Spinal cord (tissue), 10 donors: ENCODE measurements around the gene TMEM267. TPM values are rescaled to one million over a fixed set of nuclear protein-coding genes. Genes with fewer than 3 reads are reported as not detected.
"Not testable (repeated sequence)": the region's sequence is repeated elsewhere in the genome, so short reads cannot be mapped to it uniquely, and the experiment has no call there.

Experiments
- DNase-seq, 6 donors: peaks; one replicate each; pipeline versions ENCODE4 v3.0.0 to v3.0.0-alpha.2; 2013 to 2015; ENCODE audit warnings: low spot score in 6 of 6, low read depth in 4 of 6
- H3K27ac ChIP-seq: one replicate; pipeline ENCODE4 v1.5.1; 2013; ENCODE audit warnings: low read depth, low read length, control low read depth
- H3K27me3 ChIP-seq: one replicate; pipeline ENCODE4 v1.6.1; 2013; ENCODE audit warnings: low read length; ENCODE audit not compliant: control insufficient read depth, insufficient read depth
- H3K36me3 ChIP-seq: one replicate; pipeline ENCODE4 v1.6.1; 2013; ENCODE audit warnings: low read length; ENCODE audit not compliant: control insufficient read depth, insufficient read depth
- H3K4me1 ChIP-seq: one replicate; pipeline ENCODE4 v1.6.1; 2013; ENCODE audit warnings: low read length; ENCODE audit not compliant: control insufficient read depth, insufficient read depth
- H3K4me3 ChIP-seq: one replicate; pipeline ENCODE4 v1.5.1; 2013; ENCODE audit warnings: low read depth, low read length, control low read depth
- H3K9me3 ChIP-seq: one replicate; pipeline ENCODE4 v1.6.1; 2013; ENCODE audit warnings: low read length; ENCODE audit not compliant: control insufficient read depth, insufficient read depth
- WGBS: methylation state at CpG from one replicate; pipeline ENCODE4 v1.1.5; 2013; ENCODE audit warnings: missing lambda C conversion rate; ENCODE audit not compliant: insufficient coverage; 5-methylcytosine and 5-hydroxymethylcytosine counted together
- polyA plus RNA-seq, 2 donors: library from polyadenylated mRNA; unstranded; fragments of 120-200 nt; gene quantifications; one replicate each; pipeline ENCODE4 v1.2.1, GENCODE V29; 2013; ENCODE audit not compliant: insufficient read length in 2 of 2
- total RNA-seq, 2 donors: library from RNA; depleted of rRNA in 1 of 2; stranded (reverse); fragments of 120-200 nt in 1 of 2; fragments of >200 nt in 1 of 2; gene quantifications; one replicate each; pipeline versions ENCODE4 v1.2.3 to v1.2.4, GENCODE V29; 2013 to 2014
- donor health status: healthy.

Gene TMEM267
- total and polyA plus RNA-seq, 4 donors, result 12.2 to 32.1 (median 14.5) TPM

- Histone ChIP-seq H3K27me3 (no peaks in the 10 kb centered on the region), H3K9me3 (no peaks in the 10 kb centered on the region), H3K27ac (no peak overlapping the region), H3K36me3 (no peaks in the 10 kb centered on the region), H3K4me3 (no peak overlapping the region), H3K4me1 (no peaks in the 10 kb centered on the region)
- DNase-seq, result no peak
- no CpG with 5 or more reads among the region's 1 CpG for WGBS
Measured at GRCh38 chr5:43412644-43413043, 71.0 kb downstream of the TMEM267 start.

DNA sequence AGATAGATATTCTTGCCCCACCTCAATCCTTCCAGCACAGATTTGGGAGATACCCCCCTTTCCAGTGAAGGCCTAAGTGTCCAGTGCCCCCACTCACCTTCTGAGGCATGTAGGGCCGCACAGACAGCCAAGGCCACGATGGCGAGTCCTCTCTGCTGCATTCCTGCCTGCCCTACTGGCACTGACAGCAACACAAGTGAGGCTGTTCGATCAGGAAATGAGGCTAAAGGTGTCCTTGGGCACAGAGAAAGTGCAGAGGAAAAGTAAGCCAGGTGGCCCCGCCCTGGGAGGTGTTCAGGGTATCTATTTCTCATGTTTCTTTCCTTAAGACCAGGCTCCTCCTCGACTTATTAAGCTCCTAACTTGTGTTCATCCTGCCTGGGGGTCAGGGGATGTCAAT, 71.5 kb downstream of the TMEM267 start, which contains the start of gene CCL28:
Gene CCL28, minus strand, starts transcription at position 236 of the 400 bp plus-strand sequence. Its CDS starts 75 bp downstream, at position 161.
- DNase-seq, result no peak
- no peak within 1 kb of the TSS for H3K27ac ChIP-seq
- H3K4me1 ChIP-seq, result no peaks in the 10 kb centered on the region
- 96% methylated on average over 3 of the region's 6 CpGs for WGBS
- no peaks in the 10 kb centered on the region for H3K27me3 ChIP-seq
- H3K36me3 ChIP-seq, result no peaks in the 10 kb centered on the region
- no peak within 1 kb of the TSS for H3K4me3 ChIP-seq
- no peaks in the 10 kb centered on the region for H3K9me3 ChIP-seq

DNA sequence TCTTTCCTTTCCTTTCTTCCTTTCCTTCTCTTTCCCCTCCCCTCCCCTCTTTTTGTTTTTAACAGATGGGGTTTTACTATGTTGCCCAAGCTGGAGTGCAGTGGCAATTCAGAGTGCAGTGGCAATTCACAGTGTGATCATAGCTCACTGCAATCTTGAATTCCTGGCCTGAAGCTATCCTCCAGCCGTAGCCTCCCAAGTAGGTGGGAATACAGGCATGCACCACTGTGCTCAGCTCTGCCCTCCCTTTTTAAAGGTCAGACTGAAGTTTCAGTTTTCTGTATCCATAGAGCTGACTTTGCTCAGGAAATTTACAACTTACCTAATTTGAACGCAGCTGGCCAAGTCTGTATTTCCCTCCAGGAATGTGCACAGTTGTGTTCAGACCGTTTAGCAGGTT, 72.2 kb downstream of the TMEM267 start:
- DNase-seq, result no peak
- Histone ChIP-seq H3K27ac (no peak overlapping the region), H3K27me3 (no peaks in the 10 kb centered on the region), H3K4me3 (no peak overlapping the region), H3K36me3 (no peaks in the 10 kb centered on the region), H3K4me1 (no peaks in the 10 kb centered on the region), H3K9me3 (no peaks in the 10 kb centered on the region)
- WGBS, result 50% methylated on average over 2 of the region's 3 CpGs

- 100% methylated on average over 2 of the region's 7 CpGs for WGBS
- Histone ChIP-seq H3K27ac (no peak overlapping the region), H3K4me1 (no peaks in the 10 kb centered on the region), H3K9me3 (no peaks in the 10 kb centered on the region), H3K27me3 (no peaks in the 10 kb centered on the region), H3K36me3 (no peaks in the 10 kb centered on the region), H3K4me3 (no peak overlapping the region)
- DNase-seq, result no peak
Measured at GRCh38 chr5:43410414-43410813, 73.3 kb downstream of the TMEM267 start.

- peak in 1 of 6 donors; percentile 16 for DNase-seq
- H3K4me3 ChIP-seq, result no peak overlapping the region
- 64% methylated on average over 2 of the region's 2 CpGs for WGBS
- no peak overlapping the region for H3K27ac ChIP-seq
- H3K36me3 ChIP-seq, result no peaks in the 10 kb centered on the region
- H3K9me3 ChIP-seq, result no peaks in the 10 kb centered on the region
- H3K27me3 ChIP-seq, result no peaks in the 10 kb centered on the region
- H3K4me1 ChIP-seq, result no peaks in the 10 kb centered on the region
Measured at GRCh38 chr5:43409809-43410271, 73.8 kb downstream of the TMEM267 start.

GRCh38 chr5:43402524-43403066, 81.1 kb downstream of the TMEM267 start:
- 96% methylated on average over 13 of the region's 16 CpGs for WGBS
- H3K4me3 ChIP-seq, H3K4me1 ChIP-seq: not testable (repeated sequence)

DNA sequence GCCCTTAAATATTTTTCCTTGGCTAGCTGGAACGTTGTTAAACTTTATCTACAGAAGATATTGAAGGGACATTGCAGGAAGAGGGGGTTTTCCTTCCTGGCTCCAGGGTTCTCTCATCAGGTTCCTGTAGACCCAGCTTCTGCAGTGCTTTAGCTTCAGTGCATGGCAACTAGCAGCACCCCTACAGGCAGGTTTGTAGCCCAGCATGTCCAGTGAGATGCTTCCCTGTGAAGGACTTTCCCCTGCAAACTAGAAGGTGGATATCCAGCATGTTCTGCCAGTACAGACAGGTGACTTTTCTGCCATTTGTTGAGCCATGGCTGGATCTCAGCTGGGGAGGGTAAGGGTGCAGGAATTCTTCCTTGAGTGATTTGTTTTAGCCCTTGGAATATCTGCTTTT, 81.8 kb downstream of the TMEM267 start:
- no peak overlapping the region for H3K27ac ChIP-seq
- no peaks in the 10 kb centered on the region for H3K9me3 ChIP-seq
- H3K27me3 ChIP-seq, result peaks cover 5% of the 10 kb centered on the region
- WGBS, result no CpG with 5 or more reads among the region's 1 CpG
- no peak overlapping the region for H3K4me3 ChIP-seq
- no peaks in the 10 kb centered on the region for H3K36me3 ChIP-seq
- no peak for DNase-seq
- H3K4me1 ChIP-seq, result peaks cover 4% of the 10 kb centered on the region

More at GRCh38 chr5:43402524-43403066, 81.1 kb downstream of the TMEM267 start:
- H3K27ac ChIP-seq, H3K9me3 ChIP-seq, DNase-seq, H3K36me3 ChIP-seq, H3K27me3 ChIP-seq: not testable (repeated sequence)

DNA sequence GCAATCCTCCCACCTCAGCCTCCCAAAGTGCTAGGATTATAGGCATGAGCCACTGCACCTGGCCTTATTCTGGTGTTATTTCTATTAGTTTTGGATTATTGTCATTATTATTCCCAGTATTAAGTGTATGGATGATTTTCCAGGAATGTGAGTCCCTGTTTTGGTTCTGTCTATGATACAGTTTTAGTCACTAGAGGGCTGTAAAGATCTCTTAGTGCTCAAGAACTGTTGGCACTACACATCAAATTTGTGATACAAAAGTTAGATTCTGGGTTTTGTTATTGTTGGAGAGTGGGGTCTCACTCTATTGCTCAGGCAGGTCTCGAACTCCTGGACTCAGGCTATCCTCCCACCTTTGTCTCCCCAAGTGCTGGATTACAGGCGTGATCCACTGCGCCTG, 83.6 kb downstream of the TMEM267 start:
- no peak overlapping the region for H3K27ac ChIP-seq
- no peak for DNase-seq
- no peaks in the 10 kb centered on the region for H3K36me3 ChIP-seq
- no peaks in the 10 kb centered on the region for H3K9me3 ChIP-seq
- H3K4me1 ChIP-seq, result peaks cover 7% of the 10 kb centered on the region
- no CpG with 5 or more reads among the region's 3 CpGs for WGBS
- H3K27me3 ChIP-seq, result peaks cover 12% of the 10 kb centered on the region
- no peak overlapping the region for H3K4me3 ChIP-seq

DNA sequence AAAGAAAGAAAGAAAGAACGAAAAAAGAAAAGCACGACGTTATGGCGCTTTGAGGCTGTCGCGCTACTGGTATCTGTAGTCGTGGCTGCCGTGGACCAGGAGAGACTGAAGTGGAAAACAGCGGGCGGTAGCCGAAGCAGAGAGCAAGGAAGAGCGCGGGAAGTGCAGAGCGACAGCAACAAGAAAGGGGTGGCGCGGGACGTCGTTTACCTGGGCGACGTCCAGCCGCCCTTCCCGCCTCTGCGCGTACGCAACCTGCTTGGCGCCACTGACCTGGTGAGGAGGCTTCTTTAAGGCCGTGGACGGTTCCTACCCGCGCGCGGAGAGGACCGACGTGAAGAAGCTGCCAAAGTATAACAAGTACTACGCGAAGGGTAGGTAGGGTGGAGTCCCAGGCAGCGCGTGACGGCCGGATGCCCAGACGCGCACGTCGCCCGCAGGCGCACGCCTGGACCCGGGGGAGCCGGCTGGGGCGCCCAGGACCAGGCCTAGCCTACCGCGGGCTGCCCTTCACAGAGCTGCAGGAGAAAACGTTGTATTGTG, 86.8 kb downstream of the TMEM267 start:
- 4% methylated on average over 52 of the region's 53 CpGs for WGBS
- no peaks in the 10 kb centered on the region for H3K36me3 ChIP-seq
- peak overlapping the region; percentile 46 for H3K4me3 ChIP-seq
- DNase-seq, result peak in 4 of 6 donors; percentile 7 to 65 (median 36)
- H3K27me3 ChIP-seq, result peaks cover 12% of the 10 kb centered on the region
- H3K4me1 ChIP-seq, result peaks cover 7% of the 10 kb centered on the region
- H3K9me3 ChIP-seq, result no peaks in the 10 kb centered on the region
- H3K27ac ChIP-seq, result no peak overlapping the region
